HEK293T (cell line): ENCODE data around the gene RAB6A.
A peak's percentile ranks its signal among the peaks of the same experiment; 100 is the strongest.

Experiments used
- ARNT ChIP-seq: fragments of 450-650 bp; IDR thresholded peaks from 2 replicates; pipeline ENCODE4 v1.6.1; 2017; ENCODE audit warnings: mild to moderate bottlenecking
- NFRKB ChIP-seq: fragments of 450-650 bp; IDR thresholded peaks from 2 replicates; pipeline ENCODE4 v1.6.1; 2016; ENCODE audit warnings: mild to moderate bottlenecking, moderate library complexity
- SUZ12 ChIP-seq: fragments of 450-650 bp; IDR thresholded peaks from 2 replicates; pipeline ENCODE4 v1.6.1; 2016; ENCODE audit warnings: mild to moderate bottlenecking

DNA sequence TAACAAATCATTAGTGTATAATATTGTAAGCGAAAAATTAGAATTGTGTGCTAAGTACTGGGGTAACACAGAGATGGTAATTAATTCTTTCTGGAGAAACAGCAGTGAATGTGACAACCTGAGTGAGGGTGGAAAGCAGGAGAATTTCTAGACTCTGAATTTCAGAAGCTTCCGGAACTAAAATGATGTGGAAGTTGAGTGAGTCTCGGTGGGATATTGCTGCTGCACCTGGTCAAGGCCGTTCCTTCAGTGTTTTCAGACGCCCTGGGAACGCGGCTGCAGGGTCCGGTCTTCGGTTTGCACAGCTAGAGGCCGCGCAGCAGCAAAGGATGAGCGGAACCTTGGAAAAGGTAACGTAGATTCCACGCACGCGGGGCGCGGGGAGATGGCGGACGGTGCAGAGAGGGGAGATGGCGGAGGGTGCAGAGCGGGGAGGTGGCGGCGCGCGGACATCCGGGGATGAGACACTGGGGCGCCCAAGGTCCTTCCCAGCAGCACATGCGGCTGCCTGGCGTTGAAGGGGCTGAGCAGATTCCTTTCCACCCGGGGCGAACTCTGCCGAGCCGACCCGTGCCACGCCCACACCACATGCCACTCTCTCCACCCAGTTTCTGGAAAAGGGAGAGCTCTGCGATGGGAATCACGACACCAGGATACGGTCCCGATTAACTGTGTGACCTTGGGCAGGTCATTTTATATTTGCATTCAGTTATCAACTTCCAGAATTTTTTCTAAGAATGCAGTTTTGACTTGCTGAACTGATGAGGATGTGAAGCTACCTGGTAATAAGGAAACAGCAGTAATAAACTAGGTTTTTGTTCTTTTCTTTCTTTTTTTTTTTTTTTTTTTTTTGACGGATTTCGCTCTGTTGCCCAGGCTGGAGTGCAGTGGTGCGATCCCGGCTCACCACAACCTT lies 27.0 kb upstream of the RAB6A start, which contains the start of gene MRPL48:
- TF ChIP-seq SUZ12 (no peak), NFRKB (peak; percentile 89), ARNT (peak; percentile 88)
